Stimulated activated naive CD4-positive, alpha-beta T cell (primary cell): Measurements from ENCODE around the gene OSER1.
A peak's percentile ranks its signal among the peaks of the same experiment; 100 is the strongest.

Experiments
- DNase-seq, 6 experiments: peaks; one replicate each; lab custom pipeline; 2025; lab: John Stamatoyannopoulos, UW

OSER1 gene

DNA sequence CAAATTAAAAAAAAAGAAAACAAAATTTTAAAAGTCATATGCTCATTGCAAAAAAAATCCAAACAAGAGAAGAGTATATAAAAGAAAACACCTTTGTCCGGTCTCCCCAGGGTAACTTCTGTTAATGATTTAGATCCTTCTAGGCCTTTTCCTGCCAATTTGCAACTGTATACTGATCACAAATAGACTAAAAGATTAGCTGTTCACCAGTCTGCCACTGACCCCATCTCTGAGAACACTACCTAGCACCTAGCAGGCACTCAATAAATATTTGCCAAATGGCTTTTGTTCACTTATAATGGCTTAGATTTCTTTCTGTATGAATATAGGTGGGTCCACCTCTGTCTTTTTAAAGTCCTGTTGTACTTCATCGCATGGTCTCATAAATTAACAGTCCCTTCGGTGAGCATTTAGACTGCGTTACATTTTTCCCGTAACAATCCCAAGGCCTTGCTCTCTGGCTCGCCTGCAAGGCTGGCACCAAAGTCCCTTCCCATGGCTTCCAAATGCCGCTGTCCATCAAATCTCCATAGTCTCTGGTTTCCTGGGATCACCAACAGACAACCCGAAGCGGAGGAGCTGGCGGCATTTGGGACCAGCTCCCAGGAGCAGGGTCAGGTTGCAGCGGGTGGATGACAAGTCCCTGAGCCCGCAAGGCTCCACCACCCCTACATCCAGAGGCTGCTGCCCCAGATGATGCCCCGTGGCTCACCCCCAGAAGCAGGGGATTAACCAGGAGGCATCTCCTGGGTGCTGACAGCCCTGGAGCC lies 35.4 kb downstream of the OSER1 start:
- DNase-seq = no peak

DNA sequence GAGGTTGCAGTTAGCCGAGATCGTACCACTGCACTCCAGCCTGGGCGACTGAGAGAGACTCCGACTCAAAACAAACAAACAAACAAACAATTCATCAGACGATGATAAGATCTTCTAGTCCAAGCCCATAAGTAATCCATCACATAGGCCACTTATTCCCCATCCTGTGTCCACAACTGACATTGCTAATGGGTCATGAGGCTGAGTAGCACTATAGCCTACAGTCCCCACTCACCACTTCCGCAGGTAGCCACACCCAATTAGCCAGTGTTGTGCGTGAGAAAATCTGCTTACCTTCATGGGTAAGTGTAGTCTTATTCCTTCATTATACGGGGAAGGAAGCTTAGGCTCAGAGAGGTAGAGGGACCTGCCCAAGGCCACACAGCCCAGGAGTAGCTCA lies 36.7 kb downstream of the OSER1 start:
- no peak for DNase-seq

DNA sequence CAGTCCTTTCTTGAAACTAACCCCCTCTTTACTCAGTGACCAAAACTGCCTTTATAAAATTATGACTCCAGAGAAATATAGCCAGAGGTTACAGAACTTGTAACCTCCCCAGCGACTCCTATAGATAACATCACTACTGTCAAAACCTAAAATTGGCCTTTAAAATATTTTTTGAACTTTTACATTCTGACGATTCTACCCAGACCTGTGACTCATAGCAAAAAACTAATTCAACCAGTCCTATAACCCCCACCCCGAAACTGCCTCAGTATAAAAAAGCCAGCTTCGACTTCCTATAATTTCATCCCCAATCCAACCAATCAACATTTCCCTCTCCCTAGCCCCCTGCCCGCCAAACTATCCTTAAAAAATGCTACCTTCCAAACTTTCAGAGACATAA lies 37.5 kb downstream of the OSER1 start:
- DNase-seq = no peak

- DNase-seq = no peak
Observed at GRCh38 chr20:44172572-44172950, 38.0 kb downstream of the OSER1 start.

GRCh38 chr20:44171775-44172571 lies 38.6 kb downstream of the OSER1 start:
- DNase-seq = no peak

GRCh38 chr20:44170816-44171410 lies 39.7 kb downstream of the OSER1 start:
- no peak for DNase-seq

DNA sequence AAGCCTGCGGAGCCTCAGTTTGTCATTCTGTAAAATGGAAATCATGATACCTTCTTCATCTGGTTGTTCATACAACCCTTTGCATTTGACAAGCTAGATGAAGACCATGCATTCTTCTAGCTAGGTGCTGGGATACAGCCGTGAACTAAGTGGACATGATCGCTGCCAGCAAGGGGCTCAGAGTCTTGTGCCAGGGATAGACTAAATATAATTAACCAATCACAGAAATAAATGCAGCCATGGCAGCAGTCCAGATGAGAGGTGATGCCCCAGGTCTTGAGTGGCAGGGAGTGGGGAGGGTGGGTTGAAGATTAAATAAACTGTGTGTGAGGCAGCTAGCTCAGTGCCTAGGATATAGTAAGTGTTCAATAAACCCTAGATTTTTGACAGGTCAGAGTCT lies 42.8 kb downstream of the OSER1 start:
- no peak for DNase-seq

- DNase-seq = no peak
Observed at GRCh38 chr20:44166477-44166876, 44.1 kb downstream of the OSER1 start.

DNA sequence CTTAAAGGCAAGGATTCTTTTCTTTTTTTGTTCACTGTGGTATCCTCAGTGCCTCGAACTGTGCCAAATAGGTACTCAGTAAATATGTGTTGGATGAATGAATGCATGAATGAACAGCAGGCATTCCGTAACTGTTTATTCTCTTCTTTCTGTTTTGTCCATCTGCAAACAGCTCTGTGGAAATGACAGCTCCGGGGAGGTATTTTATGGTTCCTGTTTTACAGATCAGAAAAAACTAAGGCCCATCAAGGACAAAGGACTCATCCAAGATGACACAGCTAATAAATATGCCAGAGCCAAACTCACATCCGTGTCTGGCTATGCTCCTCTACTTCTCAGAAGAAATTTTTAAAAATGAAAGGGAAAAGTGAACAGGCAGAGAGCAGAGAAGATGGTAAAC lies 44.6 kb downstream of the OSER1 start:
- DNase-seq = no peak

- DNase-seq = no peak
Observed at GRCh38 chr20:44160133-44160532, 50.4 kb downstream of the OSER1 start.

DNA sequence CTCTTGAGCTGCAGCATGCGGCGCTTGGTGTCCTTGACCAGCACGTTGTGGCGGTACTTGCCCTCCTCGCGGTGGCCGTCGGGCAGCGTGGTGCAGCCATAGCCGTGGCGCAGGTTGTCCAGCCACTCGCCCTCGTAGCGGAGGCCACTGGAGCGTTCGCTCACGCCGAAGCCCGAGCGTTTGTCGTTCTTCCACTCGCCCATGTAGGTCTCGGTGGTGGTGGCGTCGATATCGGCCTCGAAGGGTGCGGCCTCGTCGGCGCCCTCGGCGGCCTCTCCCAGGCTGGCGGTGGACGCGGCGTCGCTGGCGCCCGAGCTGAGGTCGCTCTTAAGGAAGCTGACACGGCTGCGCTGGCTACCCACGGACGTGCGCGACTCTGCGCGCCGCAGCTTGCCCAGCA lies 50.9 kb downstream of the OSER1 start:
- DNase-seq = no peak

DNA sequence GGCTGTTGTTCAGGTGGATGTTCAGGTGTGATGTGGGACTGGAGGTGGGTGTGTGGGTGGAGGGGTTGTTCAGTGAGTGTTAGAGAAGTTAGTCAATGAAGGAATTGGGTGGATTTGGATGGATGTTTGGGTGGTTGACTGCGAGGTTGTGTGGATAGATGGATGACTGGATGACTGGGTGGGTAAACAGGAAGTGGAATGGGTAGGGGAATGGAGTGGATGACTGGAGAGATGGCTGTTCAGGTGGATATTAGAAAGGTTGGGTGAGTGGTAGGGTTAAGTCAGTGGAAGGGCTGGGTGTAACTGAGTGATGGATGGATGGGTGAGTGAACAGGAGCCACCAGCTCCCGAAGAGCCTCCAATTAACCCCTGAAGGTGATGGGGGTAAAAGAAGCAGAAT lies 51.4 kb downstream of the OSER1 start:
- DNase-seq = no peak

DNA sequence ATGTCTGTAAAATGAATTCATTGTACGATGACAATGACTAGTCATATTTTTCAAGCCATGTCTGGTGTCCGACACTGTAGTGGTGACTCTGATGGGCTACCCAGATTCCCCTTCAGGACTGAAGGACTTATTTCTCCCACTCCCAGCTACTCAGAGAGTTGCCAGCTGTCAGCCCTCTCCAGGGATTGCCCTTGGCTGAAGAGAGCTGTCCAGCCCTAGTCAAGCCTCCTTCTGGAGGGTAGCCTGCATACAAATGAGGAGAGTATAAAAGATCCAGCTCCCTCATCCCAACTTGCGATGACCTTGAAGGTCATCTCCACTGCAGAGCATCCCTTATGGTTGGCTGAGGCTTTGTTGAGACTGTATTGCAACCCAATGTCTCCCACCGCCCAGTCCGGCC lies 53.5 kb downstream of the OSER1 start:
- DNase-seq = no peak

DNA sequence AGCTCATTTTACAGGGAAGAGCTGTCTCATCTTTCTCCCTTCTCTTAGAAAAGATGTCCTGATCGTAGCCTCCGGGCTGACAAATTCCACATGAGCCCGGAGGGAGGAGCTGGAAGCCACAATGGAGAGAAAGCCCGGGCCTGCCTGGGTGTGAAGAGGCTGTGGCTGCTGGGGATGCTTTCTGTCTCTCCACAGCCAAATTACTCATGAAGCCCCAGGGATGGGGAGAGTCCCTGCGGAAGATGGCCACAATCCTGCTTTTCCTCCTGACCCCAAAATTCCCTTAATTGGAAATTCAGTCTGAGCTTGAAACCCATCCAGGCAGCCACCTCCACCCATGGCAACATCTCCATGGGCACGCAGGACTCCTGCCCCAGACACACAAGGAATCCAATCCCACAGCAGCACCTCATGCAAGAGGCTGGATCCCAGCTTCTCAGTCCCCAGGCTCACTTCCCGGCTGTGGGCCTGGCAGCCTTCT lies 56.0 kb downstream of the OSER1 start:
- DNase-seq = no peak

DNA sequence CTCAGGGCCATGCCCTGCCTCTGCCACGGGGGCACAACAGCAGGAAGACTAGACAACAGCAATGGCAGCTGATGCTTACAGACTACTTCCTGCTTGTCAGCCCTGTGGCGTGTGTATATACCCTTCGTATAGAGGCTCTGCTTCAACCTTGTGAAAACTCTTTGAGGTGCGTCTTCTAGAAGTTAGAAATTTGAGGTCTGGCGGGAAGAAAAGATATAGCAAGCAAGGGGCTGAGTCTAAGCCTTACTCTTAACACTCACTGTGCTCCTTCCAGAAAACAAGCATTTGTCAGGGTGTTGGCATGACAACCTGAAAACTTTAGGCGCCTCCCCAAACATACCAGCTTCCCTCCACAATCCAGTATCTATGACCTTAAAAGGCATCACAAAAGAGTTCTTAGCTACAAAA lies 56.9 kb downstream of the OSER1 start:
- peak; percentile 30 to 69 (median 47) for DNase-seq

DNA sequence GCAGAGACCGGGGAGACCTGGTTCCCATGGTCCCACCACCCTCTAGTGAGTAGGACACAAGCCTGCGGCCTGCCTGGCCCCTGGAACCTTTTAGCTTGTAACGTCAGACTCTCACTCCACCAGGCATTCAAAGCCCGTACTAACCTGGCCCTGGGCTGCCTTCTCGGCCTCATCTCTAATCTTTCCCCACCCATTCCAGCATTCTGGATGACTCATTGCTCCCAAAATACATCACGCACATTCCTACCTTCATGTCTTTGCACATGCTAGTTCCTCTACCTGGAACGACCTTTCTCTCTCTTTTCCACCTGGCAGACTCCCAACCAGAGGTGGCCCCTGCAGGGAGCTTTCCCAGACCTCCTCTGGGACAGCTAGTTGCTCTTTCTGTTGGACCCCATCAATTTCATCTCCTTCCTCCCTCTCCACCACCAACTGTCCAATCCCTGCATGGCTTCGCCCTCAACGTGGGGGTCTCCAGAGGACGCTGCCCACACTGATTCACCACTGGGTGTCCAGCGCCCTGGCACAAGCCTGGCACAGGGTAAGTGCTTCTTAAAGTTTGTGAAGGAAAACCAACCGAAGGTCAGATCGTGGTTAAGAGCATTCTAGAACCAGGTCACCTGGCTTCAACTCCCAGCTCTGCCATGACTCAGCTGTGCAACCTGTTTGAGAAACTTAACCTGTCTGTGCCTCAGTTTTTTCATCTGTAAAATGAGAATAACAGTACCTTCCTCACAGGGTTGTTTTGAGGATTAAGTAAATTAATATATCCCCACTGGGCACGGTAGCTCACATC lies 58.8 kb downstream of the OSER1 start:
- DNase-seq = no peak

GRCh38 chr20:44146272-44146671 lies 64.3 kb downstream of the OSER1 start:
- no peak for DNase-seq
